Stimulated activated CD8-positive, alpha-beta memory T cell treated with anti-CD3 and anti-CD28 coated beads, Interleukin-7, amount 100 ng/mL, for 24 hours (primary cell): ENCODE results near the gene CDKAL1.
"Not testable (repeated sequence)": the region's sequence is repeated elsewhere in the genome, so short reads cannot be mapped to it uniquely, and the experiment has no call there.

Experiments
- DNase-seq: peaks from one replicate; pipeline ENCODE4 v3.0.0-alpha.2; 2020; ENCODE audit warnings: low read depth

Gene CDKAL1

GRCh38 chr6:20801595-20801994, 267.3 kb downstream of the CDKAL1 start:
- DNase-seq, result no peak

GRCh38 chr6:20802596-20802995, 268.3 kb downstream of the CDKAL1 start:
- DNase-seq, result no peak

GRCh38 chr6:20805021-20805420, 270.8 kb downstream of the CDKAL1 start:
- DNase-seq, result no peak

GRCh38 chr6:20806669-20807068, 272.4 kb downstream of the CDKAL1 start:
- DNase-seq, result no peak

- DNase-seq, result no peak
Measured at GRCh38 chr6:20808439-20808838, 274.2 kb downstream of the CDKAL1 start.

- DNase-seq, result no peak
Measured at GRCh38 chr6:20808924-20809323, 274.7 kb downstream of the CDKAL1 start.

- DNase-seq, result no peak
Measured at GRCh38 chr6:20810727-20811108, 276.5 kb downstream of the CDKAL1 start.

GRCh38 chr6:20811109-20811761, 277.0 kb downstream of the CDKAL1 start:
- no peak for DNase-seq

- no peak for DNase-seq
Measured at GRCh38 chr6:20812776-20813175, 278.5 kb downstream of the CDKAL1 start.

GRCh38 chr6:20814494-20814893, 280.2 kb downstream of the CDKAL1 start:
- DNase-seq, result no peak

GRCh38 chr6:20816126-20816525, 281.9 kb downstream of the CDKAL1 start:
- DNase-seq, result no peak

GRCh38 chr6:20817806-20818320, 283.6 kb downstream of the CDKAL1 start:
- no peak for DNase-seq

- no peak for DNase-seq
Measured at GRCh38 chr6:20819774-20820400, 285.6 kb downstream of the CDKAL1 start.

- no peak for DNase-seq
Measured at GRCh38 chr6:20826378-20826777, 292.1 kb downstream of the CDKAL1 start.

GRCh38 chr6:20827798-20828197, 293.5 kb downstream of the CDKAL1 start:
- no peak for DNase-seq

- no peak for DNase-seq
Measured at GRCh38 chr6:20830576-20830975, 296.3 kb downstream of the CDKAL1 start.

GRCh38 chr6:20831251-20831650, 297.0 kb downstream of the CDKAL1 start:
- not testable (repeated sequence) for DNase-seq

GRCh38 chr6:20833881-20834515, 299.7 kb downstream of the CDKAL1 start:
- no peak for DNase-seq

- no peak for DNase-seq
Measured at GRCh38 chr6:20835315-20836010, 301.2 kb downstream of the CDKAL1 start.

GRCh38 chr6:20837189-20837588, 302.9 kb downstream of the CDKAL1 start:
- no peak for DNase-seq

GRCh38 chr6:20838113-20838512, 303.9 kb downstream of the CDKAL1 start:
- no peak for DNase-seq

- DNase-seq, result no peak
Measured at GRCh38 chr6:20839630-20840029, 305.4 kb downstream of the CDKAL1 start.

- DNase-seq, result no peak
Measured at GRCh38 chr6:20840675-20841074, 306.4 kb downstream of the CDKAL1 start.
